GM12892 (cell line): ENCODE measurements around the gene PPP2R2D.

Experiments
- DNase-seq: peaks from one replicate; pipeline ENCODE4 v3.0.0; 2011; ENCODE audit not compliant: insufficient read length
- FAIRE-seq: peaks from 2 replicates; lab custom pipeline; 2011; peaks lifted over from hg19 to GRCh38; lab: Jason Lieb, UNC
- POLR2A ChIP-seq: IDR thresholded peaks from 2 replicates; pipeline ENCODE4 v1.6.1; 2011; ENCODE audit warnings: low read depth, low read length, control low read depth
- POLR2AphosphoS5 ChIP-seq: IDR thresholded peaks from 2 replicates; pipeline ENCODE4 v1.6.1; 2011; ENCODE audit warnings: low read depth, low read length, control low read depth
- TAF1 ChIP-seq: IDR thresholded peaks from 2 replicates; pipeline ENCODE4 v1.6.1; 2011; ENCODE audit warnings: low read depth, mild to moderate bottlenecking, control low read depth, low read length, borderline replicate concordance

PPP2R2D gene

GRCh38 chr10:131857156-131858117, 43.4 kb upstream of the PPP2R2D start:
- no peak for TF ChIP-seq POLR2AphosphoS5
- TF ChIP-seq POLR2A: no peak
- TF ChIP-seq TAF1: no peak
- no peak for FAIRE-seq

DNA sequence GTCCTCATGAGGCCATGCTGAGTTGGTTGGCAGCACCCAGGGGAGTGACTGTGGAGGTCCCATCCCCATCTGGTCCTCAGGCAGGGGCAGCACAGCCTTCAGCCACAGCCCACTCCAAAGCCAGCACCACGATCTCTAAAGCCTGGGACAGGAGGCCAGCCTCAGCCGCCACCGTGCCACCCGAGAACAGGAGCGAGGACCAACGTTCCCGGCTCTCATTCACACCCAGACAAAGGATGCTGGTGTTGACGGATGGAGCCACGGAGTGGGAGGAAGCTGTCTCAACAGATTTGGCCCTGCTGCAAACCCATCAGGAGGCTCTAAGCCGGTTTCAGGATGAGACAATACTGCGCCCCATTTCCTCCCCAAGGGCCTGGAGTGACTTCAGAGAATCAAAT, 42.7 kb upstream of the PPP2R2D start:
- DNase-seq (no peak), FAIRE-seq (no peak)
- TF ChIP-seq POLR2AphosphoS5 (no peak), TAF1 (no peak), POLR2A (no peak)

More at GRCh38 chr10:131857156-131858117, 43.4 kb upstream of the PPP2R2D start:
- no peak for DNase-seq

- no peak for FAIRE-seq
- no peak for DNase-seq
- TF ChIP-seq POLR2A (no peak), POLR2AphosphoS5 (no peak), TAF1 (no peak)
These were observed 42.0 kb upstream of the PPP2R2D start for GRCh38 chr10:131858583-131859340.

DNA sequence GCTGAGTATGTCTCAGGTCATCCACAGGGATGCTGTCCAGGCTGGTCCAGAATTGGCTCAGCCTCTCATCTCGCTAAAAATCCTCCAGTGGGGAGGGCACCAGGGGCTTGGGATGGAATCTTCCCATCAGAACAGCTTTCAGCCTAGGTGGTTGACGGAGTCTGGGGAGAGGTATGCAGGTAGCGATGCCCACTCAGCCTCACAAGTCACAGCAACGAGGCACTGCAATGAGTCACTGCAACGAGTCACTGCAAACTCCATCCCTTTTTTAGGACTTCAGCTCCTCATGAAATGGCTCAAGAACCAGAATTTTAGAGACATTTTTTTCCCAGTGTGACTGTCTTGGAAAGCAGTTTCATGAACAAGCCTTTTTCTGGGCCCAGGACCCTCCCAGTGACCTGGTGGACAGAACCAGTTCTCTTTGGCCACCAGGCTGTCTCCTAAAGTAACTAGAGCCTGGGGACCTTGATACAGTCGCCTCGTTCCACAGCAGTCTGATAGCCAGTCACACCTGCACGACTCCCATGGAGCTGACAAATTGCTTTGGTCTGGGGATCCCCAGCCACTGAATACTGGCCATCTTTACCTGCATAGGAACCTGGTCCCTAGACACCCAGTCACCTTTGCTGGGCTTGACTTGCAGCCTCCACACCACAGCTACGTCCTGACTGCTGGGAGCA, 41.3 kb upstream of the PPP2R2D start:
- DNase-seq (no peak), FAIRE-seq (no peak)
- TF ChIP-seq POLR2AphosphoS5: no peak
- TF ChIP-seq TAF1: no peak
- TF ChIP-seq POLR2A: no peak

GRCh38 chr10:131860311-131860710, 40.5 kb upstream of the PPP2R2D start:
- TF ChIP-seq TAF1: no peak
- TF ChIP-seq POLR2A: no peak
- TF ChIP-seq POLR2AphosphoS5: no peak
- no peak for FAIRE-seq

DNA sequence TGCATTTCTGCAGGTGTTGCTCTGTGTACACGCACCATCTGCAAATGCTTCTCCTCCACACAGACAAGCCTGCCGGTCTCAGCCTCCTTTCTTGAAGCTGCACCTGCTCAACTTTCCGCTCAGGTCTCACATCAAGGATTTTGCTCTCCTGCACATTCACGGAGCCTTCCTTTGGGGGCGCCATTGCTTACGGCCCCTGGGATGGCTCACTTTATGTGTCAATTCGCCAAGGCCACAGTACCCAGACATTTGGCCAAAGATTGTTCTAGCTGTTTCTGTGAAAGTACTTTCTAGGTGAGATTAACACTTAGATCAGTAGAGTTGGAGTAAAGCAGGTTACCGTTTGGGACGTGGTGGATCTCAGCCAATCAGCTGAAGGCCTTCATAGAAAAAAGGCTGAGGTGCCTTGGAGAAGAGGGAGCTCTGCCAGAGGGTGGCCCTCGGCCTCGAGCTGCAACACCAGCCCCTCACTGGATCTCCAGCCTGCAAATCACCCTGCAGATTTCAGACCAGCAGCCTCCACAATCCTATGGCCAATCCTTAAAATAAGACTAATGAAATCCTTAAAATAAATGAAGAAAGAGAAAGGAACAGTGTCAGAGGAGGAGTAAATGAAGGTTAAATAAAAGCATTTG, 39.9 kb upstream of the PPP2R2D start:
- no peak for FAIRE-seq
- TF ChIP-seq POLR2AphosphoS5 (no peak), TAF1 (no peak), POLR2A (no peak)
- no peak for DNase-seq

More at GRCh38 chr10:131860311-131860710, 40.5 kb upstream of the PPP2R2D start:
- DNase-seq: no peak

DNA sequence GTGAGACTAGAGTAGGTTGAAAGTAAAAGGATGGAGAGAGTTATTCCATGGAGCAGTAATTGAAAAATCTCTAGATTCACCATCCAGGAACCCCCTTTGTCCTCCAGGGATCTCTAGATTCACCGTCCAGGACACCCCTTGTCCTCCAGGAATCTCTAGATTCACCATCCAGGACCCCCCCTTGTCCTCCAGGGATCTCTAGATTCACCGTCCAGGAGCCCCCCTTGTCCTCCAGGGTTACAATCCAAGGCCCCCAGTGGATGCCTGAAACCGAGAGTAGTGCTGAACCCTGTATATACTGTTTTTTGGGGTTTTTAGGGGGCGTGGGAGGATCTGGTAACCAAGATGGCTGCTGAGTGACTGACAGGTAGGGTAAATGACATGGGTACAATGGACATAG, 38.3 kb upstream of the PPP2R2D start:
- no peak for TF ChIP-seq POLR2A
- TF ChIP-seq TAF1: no peak
- TF ChIP-seq POLR2AphosphoS5: no peak
- FAIRE-seq (no peak), DNase-seq (no peak)

DNA sequence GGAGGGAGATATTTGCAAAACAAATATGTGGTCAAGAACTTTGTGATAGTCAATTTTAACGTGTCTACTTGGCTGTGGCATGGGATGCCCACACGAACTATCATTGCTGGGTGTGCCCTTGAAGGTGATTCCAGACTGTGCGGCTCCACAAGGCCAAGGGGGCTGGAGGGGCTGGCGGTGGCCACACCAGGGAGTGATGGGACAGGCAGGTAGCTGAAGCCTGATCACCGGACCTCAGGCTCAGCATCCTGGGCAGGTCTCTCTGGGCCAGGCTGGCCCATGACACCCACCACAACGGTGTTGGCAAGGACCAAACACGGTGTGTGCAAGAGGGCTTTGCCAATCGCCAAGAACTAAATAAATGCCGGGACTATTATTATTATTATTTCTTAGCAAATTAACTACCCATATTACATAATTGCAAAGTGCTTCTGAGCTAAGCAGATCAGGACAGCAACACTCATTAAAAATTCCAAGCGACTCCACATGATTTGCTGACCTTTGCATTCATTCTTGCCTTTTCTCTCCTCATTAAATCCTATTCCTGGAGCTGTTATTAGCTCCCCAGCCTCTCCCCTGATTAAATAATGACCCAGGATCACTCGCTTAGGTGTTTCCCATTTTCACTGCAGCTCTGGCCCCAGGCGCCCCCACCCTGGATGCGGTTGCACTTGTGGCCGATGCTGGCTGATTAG, 35.4 kb upstream of the PPP2R2D start:
- FAIRE-seq: no peak
- TF ChIP-seq POLR2AphosphoS5: no peak
- DNase-seq: no peak

DNA sequence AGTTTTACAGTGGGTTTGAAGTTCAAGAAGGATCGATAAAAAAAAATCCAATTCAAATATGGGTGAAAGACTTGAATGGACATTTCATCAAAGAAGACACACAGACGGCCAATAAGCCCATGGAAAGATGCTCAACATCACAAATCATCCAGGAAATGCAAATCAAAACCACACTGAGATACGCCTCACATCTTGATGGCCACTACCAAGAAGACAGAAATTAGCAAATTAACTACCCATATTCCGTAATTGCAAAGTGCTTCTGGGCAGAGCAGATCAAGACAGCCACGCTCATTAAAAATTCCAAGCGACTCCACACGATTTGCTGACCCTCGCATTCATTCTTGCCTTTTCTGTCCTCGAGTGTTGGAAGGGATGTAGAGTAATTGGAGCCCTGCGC, 34.1 kb upstream of the PPP2R2D start:
- no peak for FAIRE-seq
- TF ChIP-seq POLR2AphosphoS5 (no peak), POLR2A (no peak), TAF1 (no peak)
- DNase-seq: no peak

GRCh38 chr10:131868436-131868835, 32.4 kb upstream of the PPP2R2D start:
- no peak for TF ChIP-seq POLR2A
- no peak for TF ChIP-seq POLR2AphosphoS5
- TF ChIP-seq TAF1: no peak
- no peak for FAIRE-seq
- DNase-seq: no peak
